GM13977 (cell line): Measurements from ENCODE around the gene TGM4.

ENCODE experiments used
- DNase-seq: peaks from one replicate; pipeline ENCODE4 v3.0.0; 2012; ENCODE audit warnings: low spot score
- CTCF ChIP-seq: IDR thresholded peaks from 2 replicates; pipeline ENCODE4 v1.5.1; 2012; ENCODE audit warnings: mild to moderate bottlenecking, control low read depth; ENCODE audit not compliant: insufficient read depth; ENCODE audit errors: extremely low read depth, missing control alignments
- in situ Hi-C: fragments of 300-500 bp; cut with MboI; formaldehyde crosslinking; loops from one replicate; pipeline ENCODE4 v1.12.0; 2022; ENCODE audit warnings: low sequenced_read_pairs, low pct_unique_long_range_greater_than_20kb, mixed read lengths, inconsistent platforms; ENCODE audit not compliant: unreplicated experiment

TGM4 gene

GRCh38 chr3:44902628-44903027 lies 28.2 kb downstream of the TGM4 start:
- in situ Hi-C loops = loop anchor here (25.0 kb wide), 1 partner anchor 565 kb away; the partner anchor contains the start of gene TCAIM
- DNase-seq = no peak
- TF ChIP-seq CTCF = no peak

- no peak for DNase-seq
- in situ Hi-C loops = loop anchor here (25.0 kb wide), 1 partner anchor 566 kb away; the partner anchor contains the start of gene TCAIM
- TF ChIP-seq CTCF = no peak
Measured at GRCh38 chr3:44903314-44903713, 28.9 kb downstream of the TGM4 start.

- no peak for TF ChIP-seq CTCF
- in situ Hi-C loops = loop anchor here (25.0 kb wide), 1 partner anchor 566 kb away; the partner anchor contains the start of gene TCAIM
- DNase-seq = no peak
Measured at GRCh38 chr3:44903751-44904150, 29.3 kb downstream of the TGM4 start.

GRCh38 chr3:44905446-44906157 lies 31.2 kb downstream of the TGM4 start:
- TF ChIP-seq CTCF = no peak
- in situ Hi-C loops = loop anchor here (25.0 kb wide), 1 partner anchor 568 kb away; the partner anchor contains the start of gene TCAIM
- no peak for DNase-seq

GRCh38 chr3:44906997-44907396 lies 32.6 kb downstream of the TGM4 start:
- no peak for DNase-seq
- no peak for TF ChIP-seq CTCF
- in situ Hi-C loops = loop anchor here (25.0 kb wide), 1 partner anchor 570 kb away; the partner anchor contains the start of gene TCAIM

- no peak for TF ChIP-seq CTCF
- no peak for DNase-seq
- in situ Hi-C loops = loop anchor here (25.0 kb wide), 1 partner anchor 570 kb away; the partner anchor contains the start of gene TCAIM
Measured at GRCh38 chr3:44907612-44908011, 33.2 kb downstream of the TGM4 start.
